ENCODE measurements around the gene ADGRD1.

GRCh38 chr12:130965214-130965613 lies 11.5 kb downstream of the ADGRD1 start:
- TF ChIP-seq, protein P1, sequence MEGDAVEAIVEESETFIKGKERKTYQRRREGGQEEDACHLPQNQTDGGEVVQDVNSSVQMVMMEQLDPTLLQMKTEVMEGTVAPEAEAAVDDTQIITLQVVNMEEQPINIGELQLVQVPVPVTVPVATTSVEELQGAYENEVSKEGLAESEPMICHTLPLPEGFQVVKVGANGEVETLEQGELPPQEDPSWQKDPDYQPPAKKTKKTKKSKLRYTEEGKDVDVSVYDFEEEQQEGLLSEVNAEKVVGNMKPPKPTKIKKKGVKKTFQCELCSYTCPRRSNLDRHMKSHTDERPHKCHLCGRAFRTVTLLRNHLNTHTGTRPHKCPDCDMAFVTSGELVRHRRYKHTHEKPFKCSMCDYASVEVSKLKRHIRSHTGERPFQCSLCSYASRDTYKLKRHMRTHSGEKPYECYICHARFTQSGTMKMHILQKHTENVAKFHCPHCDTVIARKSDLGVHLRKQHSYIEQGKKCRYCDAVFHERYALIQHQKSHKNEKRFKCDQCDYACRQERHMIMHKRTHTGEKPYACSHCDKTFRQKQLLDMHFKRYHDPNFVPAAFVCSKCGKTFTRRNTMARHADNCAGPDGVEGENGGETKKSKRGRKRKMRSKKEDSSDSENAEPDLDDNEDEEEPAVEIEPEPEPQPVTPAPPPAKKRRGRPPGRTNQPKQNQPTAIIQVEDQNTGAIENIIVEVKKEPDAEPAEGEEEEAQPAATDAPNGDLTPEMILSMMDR (IDR thresholded peaks at IDR 0.05; ENCODE audit: control extremely low read depth in 1 of 3, insufficient read depth in 1 of 3, low read depth in 1 of 3, low read length in 3 of 3): no peak
- TF ChIP-seq POLR2AphosphoS5 (IDR thresholded peaks at IDR 0.05; ENCODE audit: low read depth, low read length): no peak
- TF ChIP-seq, protein P2, sequence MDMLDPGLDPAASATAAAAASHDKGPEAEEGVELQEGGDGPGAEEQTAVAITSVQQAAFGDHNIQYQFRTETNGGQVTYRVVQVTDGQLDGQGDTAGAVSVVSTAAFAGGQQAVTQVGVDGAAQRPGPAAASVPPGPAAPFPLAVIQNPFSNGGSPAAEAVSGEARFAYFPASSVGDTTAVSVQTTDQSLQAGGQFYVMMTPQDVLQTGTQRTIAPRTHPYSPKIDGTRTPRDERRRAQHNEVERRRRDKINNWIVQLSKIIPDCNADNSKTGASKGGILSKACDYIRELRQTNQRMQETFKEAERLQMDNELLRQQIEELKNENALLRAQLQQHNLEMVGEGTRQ (IDR thresholded peaks at IDR 0.05; ENCODE audit: low read length): no peak

Data from H1 (cell line).